Transverse colon (tissue), 4 donors: ENCODE measurements around the gene MCC.

Experiments used
- POLR2A ChIP-seq: fragments of 450-650 bp; IDR thresholded peaks from one replicate; pipeline ENCODE4 v1.6.1; 2016; ENCODE audit warnings: antibody characterized with exemption, mild to moderate bottlenecking, moderate library complexity
- POLR2AphosphoS5 ChIP-seq, 3 donors: sonication (generic); formaldehyde crosslinking; IDR thresholded peaks; one replicate each; pipeline ENCODE4 v1.6.1; 2016; ENCODE audit warnings: antibody characterized with exemption in 3 of 3
- TF ChIP-seq, protein P1 (sequence below), 5 experiments: fragments of 200-600 bp in 3 of 5; fragments of 450-650 bp in 2 of 5; sonication (generic) in 3 of 5; IDR thresholded peaks; 1 replicate in 2 of 5; 2 replicates in 3 of 5; pipeline ENCODE4 v1.5.1; 2016 to 2017; ENCODE audit warnings: antibody characterized with exemption in 5 of 5, inconsistent platforms in 3 of 5, mild to moderate bottlenecking in 2 of 5, moderate library complexity in 1 of 5

- no peak for TF ChIP-seq POLR2AphosphoS5 (IDR thresholded peaks at IDR 0.05)
- TF ChIP-seq, protein P1, sequence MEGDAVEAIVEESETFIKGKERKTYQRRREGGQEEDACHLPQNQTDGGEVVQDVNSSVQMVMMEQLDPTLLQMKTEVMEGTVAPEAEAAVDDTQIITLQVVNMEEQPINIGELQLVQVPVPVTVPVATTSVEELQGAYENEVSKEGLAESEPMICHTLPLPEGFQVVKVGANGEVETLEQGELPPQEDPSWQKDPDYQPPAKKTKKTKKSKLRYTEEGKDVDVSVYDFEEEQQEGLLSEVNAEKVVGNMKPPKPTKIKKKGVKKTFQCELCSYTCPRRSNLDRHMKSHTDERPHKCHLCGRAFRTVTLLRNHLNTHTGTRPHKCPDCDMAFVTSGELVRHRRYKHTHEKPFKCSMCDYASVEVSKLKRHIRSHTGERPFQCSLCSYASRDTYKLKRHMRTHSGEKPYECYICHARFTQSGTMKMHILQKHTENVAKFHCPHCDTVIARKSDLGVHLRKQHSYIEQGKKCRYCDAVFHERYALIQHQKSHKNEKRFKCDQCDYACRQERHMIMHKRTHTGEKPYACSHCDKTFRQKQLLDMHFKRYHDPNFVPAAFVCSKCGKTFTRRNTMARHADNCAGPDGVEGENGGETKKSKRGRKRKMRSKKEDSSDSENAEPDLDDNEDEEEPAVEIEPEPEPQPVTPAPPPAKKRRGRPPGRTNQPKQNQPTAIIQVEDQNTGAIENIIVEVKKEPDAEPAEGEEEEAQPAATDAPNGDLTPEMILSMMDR (IDR thresholded peaks at IDR 0.05) = no peak
- no peak for TF ChIP-seq POLR2A
Measured at GRCh38 chr5:113204525-113205161, 283.6 kb downstream of the MCC start.
